T-helper 2 cell (primary cell): ENCODE results near the gene AHNAK2.
"Not testable (repeated sequence)": the region's sequence is repeated elsewhere in the genome, so short reads cannot be mapped to it uniquely, and the experiment has no call there.

Source experiments
- DNase-seq, 5 experiments: peaks; one replicate each; pipeline versions ENCODE4 v3.0.0 to v3.0.0-alpha.2; 2012 to 2022
- total RNA-seq, 2 donors: gene quantifications; one replicate each; lab custom pipeline; 2026; lab: John Stamatoyannopoulos, UW

Gene AHNAK2
- 0.34 to 0.62 reads per million in 2 donors for total RNA-seq

DNA sequence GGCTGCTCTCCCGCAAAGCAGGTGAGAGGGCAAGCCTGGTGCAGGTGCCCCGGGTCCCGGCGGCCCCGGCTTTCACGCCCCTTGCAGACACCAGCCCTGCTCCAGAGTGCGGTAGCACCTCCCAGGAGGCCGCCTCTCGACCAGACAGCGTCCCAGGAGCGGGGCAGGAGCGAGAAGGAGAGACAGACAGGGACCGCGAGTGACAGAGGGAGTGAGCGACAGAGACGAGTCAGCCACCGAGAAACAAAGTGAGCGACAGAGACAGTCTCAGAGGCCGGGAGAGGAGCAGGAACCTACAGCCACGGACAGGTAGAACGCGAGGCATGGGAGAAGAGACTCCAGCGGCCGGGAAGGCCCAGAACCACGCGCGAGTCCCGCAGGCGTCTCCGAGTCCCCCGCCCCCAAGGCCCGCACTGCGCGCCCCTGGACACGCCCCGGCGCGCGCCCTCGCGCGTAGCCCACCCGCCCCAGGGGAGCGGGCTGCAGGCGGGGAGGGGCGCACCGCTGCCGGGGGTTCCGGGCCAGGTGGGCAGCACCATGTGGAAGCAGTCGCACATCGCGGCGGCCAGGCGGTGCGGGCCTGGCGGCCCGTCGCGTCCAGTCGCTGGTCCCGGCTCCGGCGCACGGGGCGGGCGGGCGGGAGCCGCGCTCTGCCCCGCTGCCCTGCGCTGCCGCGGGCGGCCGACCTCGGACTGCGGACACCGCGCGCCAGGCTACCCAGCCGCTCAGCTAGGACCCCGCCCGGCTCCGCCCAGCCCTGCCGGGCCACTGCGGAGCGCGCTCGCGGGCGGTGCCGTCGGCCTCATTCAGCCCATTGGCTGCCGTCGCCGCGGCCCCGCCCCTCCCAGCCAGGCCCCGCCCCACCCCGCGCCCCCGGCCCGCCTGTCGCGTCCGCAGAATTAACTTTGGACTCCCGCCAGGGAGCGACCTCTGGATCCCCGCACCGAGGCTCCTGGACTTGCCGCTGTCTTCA is at the start of gene AHNAK2:
Gene AHNAK2, minus strand, starts transcription at position 694 of the 973 bp plus-strand sequence. Its CDS starts 137 bp downstream, at position 557.
- DNase-seq = peak in 4 of 5 experiments; percentile 30 to 59 (median 44)

GRCh38 chr14:105027718-105028117 is 49.5 kb upstream of the AHNAK2 start:
- DNase-seq = not testable (repeated sequence)

DNA sequence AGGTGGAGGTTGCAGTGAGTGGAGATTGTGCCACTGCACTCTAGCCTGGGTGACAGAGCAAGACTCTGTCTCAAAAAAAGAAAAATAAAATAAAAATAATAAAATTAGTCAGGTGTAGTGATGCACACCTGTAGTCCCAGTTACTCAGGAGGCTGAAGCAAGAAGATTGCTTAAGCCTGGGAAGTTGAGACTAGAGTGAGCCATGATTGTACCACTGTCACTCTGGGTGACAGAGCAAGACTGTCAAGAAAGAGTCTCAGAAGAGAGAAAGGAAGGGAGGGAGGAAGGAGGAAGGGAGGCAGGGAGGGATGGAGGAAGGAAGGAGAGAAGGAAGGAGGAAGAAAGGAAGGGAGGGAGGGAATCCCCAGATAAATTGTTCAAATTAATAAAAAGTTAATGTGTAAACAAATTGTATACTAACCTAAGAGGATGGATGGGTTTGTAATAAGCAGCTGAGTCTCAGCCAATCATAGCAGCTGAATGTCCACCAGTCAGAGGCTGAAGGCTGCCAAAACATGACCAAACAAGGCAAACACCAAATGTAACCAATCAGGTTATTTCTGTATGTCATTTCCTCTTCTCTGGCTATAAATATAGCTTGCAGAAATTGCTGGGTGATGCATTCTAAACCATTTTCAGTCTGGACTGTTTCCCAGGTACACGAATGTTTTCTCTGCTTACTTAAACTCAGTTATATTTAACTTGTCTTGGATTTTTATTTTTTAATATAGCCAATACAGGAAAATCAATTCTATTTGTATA is 48.8 kb upstream of the AHNAK2 start:
- peak in 1 of 5 experiments; percentile 78 for DNase-seq

- DNase-seq = peak in 1 of 5 experiments; percentile 92
Observed at GRCh38 chr14:105026033-105026785, 48.0 kb upstream of the AHNAK2 start.

DNA sequence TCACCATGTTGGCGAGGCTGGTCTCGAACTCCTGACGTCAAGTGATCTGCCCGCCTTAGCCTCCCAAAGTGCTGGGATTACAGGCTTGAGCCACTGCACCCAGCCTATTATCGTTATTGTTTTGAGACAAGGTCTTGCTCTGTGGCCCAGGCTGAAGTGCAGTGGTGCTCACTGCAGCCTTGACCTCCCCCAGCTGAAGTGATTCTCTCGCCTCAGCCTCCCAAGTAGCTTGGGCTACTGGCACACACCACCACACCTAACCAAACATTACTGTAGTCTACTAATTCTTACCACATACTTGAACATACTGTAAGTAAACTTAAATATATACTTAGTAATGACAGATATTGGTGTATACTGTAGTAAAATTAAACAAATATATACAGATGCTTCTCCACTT is 47.3 kb upstream of the AHNAK2 start:
- no peak for DNase-seq

GRCh38 chr14:105023791-105024480 is 45.8 kb upstream of the AHNAK2 start:
- DNase-seq = no peak

DNA sequence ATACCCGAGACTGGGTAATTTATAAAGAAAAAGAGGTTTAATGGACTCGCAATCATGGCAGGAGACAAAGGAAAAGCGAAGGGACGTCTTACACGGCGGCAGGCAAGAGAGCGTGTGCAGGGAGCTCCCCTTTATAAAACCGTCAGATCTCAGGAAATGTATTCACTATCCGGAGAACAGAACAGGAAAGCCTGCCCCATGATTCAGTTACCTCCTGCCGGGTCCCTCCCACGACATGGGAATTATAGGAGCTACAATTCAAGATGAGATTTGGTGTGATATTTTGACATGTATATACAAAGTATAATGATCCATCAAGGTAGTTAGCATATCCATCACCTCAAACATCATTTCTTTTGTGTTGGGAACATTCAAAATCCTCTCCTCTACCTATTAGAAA is 45.0 kb upstream of the AHNAK2 start:
- no peak for DNase-seq

DNA sequence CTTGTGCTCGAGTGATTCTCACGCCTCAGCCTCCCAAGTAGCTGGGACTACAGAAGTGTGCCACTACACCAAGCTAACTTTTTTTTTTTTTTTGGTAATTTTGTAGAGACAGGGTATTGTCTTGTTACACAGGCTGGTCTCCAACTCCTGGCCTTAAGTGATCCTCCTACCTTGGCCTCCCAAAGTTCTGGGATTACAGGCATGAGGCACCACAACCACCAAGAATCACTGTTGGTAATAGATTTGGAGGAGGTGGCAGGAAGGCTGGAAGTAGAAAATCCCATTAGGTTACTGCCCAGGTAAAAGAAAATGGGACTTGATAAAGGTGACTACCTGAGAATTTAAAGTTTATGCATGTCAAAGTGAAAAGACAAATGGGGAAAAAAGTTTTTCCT is 44.1 kb upstream of the AHNAK2 start:
- no peak for DNase-seq

DNA sequence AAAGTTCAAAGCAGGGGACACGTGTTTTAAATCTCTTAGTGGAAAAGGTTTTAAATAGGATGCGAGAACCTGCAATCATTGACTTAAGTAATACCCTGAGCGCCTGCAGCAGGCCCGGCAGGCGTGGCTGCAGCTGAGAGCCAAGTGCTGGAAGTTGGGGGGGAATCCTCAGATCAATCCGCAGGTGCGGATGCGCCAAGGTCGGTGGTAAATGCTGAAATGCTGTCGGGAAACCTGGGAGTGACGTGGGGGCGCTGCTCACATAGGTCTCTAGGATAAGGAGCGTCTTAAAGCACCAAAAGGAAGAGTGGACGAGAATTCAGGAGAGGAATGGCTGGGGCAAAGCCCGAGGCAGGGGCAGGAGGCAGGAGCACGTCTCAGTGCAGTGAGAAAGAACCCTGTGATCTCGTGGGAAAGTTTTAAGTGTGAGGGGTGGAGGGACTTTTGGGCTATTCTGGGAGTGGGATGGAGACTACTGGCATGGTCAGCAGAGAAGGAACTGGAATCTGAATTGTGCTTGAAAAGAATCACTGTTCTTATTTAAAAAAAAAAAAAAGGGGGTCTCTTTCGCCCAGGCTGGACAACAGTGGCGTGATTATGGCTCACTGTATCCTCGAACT is 43.6 kb upstream of the AHNAK2 start:
- peak in 2 of 5 experiments; percentile 16 to 54 for DNase-seq

DNA sequence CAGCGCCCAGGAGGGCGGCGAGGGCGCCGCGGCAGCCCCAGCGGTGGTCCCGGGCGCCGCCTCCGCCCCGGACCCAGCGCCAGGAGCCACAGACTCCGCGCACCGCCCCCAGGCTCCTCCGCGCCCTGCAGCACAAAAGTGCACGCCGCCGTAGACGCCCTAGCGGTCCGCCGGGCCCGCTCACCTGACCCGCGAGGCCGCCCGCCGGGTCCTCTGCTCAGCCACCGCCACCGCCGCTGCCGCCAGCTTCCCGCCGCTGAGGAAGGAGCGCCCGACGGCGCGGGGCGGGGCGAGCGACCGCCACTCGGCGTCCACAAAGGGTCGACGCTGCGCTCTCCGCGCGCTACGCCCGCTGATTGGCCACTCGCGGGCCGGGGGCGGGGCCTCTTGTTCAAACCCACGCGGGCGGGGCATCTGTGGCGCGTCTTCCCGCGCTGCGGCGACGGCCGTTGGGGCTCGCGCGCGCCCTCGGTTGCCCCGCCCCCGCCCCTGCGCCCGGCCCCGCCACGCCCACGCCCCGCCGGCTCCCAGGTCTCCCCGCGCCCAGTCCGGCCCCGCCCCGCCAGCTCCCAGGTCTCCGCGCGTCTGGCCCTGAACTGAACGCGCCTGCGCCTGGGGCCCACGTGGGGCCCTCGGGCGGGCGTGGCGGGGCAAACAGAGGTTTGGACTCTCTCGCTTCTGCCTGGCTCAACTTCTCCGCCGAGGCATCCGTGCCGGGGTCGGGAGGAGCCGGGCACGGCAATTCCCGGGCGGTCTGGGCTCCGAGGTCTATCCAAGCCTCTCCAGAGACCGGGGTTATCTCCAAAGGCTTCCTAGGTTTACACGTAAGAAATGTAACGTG is 42.9 kb upstream of the AHNAK2 start, which contains the start of gene CDCA4:
Gene CDCA4, minus strand, starts transcription at position 269 of the 841 bp plus-strand sequence. CDS start 9,154 bp downstream, outside the sequence.
- DNase-seq = peak; percentile 95 to 98 (median 97)

- peak; percentile 35 to 74 (median 61) for DNase-seq
Observed at GRCh38 chr14:105019861-105020814, 42.0 kb upstream of the AHNAK2 start.

- DNase-seq = no peak
Observed at GRCh38 chr14:105018414-105018813, 40.2 kb upstream of the AHNAK2 start.

DNA sequence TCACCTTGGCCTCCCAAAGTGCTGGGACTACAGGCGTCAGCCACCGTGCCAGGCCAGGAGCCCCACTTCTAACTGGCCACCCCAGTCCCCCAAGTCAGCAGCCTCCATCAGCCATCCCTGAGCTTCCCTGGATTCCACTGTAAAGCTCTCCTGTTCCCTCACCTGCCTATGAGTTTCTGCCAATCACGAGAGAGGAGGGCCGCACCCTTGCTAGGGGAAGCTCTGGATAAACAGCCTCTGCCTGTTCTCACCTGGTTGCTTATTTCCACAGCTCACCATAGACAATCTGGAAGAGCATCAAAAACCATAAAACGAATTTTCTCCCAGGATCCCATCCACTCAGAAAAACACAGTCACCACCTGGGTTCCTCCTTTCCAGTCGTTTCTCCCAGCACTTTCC is 37.7 kb upstream of the AHNAK2 start:
- no peak for DNase-seq

GRCh38 chr14:105015242-105015641 is 37.1 kb upstream of the AHNAK2 start:
- peak in 1 of 5 experiments; percentile 30 for DNase-seq

GRCh38 chr14:105014631-105015030 is 36.5 kb upstream of the AHNAK2 start:
- DNase-seq = no peak

DNA sequence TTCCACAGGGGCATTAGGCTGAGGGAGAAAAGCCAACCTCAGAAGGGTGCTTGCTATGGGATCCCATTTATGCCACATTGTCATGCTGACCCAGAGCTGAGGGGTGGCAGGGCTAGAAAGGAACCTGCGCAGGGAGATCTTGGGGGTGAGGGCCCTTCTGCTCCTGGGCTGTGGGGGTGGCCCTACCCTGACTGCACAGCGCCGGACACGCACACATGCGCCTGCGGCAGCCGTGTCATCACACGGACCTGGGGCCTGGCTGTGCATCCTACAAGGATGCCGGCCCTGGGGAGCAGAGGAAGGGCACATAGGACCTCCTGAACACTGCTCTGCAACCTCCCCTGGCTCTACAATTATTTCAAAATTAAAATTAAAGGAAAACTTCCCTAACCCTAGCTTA is 35.9 kb upstream of the AHNAK2 start:
- DNase-seq = no peak

DNA sequence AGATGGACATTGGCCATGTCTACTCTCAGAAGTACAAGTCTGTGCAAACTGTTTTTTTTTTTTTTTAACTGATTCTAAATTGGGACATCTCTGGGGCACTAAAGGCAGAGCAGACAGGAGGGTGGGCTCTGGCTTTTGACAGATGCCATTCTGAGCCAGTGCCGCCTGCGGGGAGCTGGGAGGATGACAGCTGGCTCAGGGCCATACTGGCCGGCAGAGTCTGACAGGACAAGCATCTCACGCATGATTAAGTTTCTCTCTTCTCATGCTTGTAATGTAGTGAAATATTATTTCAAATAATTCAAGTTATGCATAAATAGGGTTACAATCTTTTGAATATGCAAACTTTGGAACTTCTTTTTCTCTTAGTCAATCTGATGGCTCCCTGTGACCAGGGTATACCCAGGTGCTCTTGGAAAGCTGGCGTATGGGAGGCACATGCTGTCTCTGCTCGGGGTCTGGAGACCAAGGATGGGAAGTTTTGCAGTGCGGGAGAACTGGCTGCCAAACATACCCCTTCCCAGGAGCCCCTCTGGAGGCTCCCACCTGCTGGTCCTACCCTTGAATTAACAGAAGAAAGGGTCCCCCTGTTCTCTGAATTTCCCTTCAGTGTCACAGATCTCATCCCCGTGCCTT is 35.1 kb upstream of the AHNAK2 start:
- DNase-seq = no peak

- no peak for DNase-seq
Observed at GRCh38 chr14:105012171-105012985, 34.2 kb upstream of the AHNAK2 start.
